Kidney epithelial cell (primary cell): Measurements from ENCODE around the gene CRYBB2. TPM values are rescaled to one million over a fixed set of nuclear protein-coding genes. Genes with fewer than 3 reads are reported as not detected.
"Not testable (repeated sequence)": the region's sequence is repeated elsewhere in the genome, so short reads cannot be mapped to it uniquely, and the experiment has no call there.

Experiments
- DNase-seq: peaks from one replicate; pipeline ENCODE4 v3.0.0-alpha.2; 2010; ENCODE audit warnings: low read depth
- H3K27me3 ChIP-seq: 2 replicates; pipeline ENCODE4 v1.6.0; 2011; ENCODE audit warnings: low read length; ENCODE audit not compliant: control insufficient read depth, insufficient read depth
- H3K36me3 ChIP-seq: 2 replicates; pipeline ENCODE4 v1.5.1; 2011; ENCODE audit warnings: low read length; ENCODE audit not compliant: control insufficient read depth, insufficient read depth
- H3K4me3 ChIP-seq: 2 replicates; pipeline ENCODE4 v1.5.1; 2011; ENCODE audit warnings: low read depth, mild to moderate bottlenecking, control low read depth, low read length
- total RNA-seq: library from RNA; depleted of rRNA; stranded (reverse); fragments of >200 nt; gene quantifications from 2 replicates; pipeline ENCODE4 v1.2.3, GENCODE V29; 2015
- TF ChIP-seq, protein P1 (sequence below): IDR thresholded peaks from 2 replicates; pipeline ENCODE4 v1.5.1; 2011; ENCODE audit warnings: mild to moderate bottlenecking, moderate library complexity, low read length, control low read depth, inconsistent platforms; ENCODE audit not compliant: insufficient read depth, poor library complexity, severe bottlenecking

Gene CRYBB2
- total RNA-seq, 1 donor from 2014 or later, result not detected

- TF ChIP-seq, protein P1, sequence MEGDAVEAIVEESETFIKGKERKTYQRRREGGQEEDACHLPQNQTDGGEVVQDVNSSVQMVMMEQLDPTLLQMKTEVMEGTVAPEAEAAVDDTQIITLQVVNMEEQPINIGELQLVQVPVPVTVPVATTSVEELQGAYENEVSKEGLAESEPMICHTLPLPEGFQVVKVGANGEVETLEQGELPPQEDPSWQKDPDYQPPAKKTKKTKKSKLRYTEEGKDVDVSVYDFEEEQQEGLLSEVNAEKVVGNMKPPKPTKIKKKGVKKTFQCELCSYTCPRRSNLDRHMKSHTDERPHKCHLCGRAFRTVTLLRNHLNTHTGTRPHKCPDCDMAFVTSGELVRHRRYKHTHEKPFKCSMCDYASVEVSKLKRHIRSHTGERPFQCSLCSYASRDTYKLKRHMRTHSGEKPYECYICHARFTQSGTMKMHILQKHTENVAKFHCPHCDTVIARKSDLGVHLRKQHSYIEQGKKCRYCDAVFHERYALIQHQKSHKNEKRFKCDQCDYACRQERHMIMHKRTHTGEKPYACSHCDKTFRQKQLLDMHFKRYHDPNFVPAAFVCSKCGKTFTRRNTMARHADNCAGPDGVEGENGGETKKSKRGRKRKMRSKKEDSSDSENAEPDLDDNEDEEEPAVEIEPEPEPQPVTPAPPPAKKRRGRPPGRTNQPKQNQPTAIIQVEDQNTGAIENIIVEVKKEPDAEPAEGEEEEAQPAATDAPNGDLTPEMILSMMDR, result no peak
These were observed 12.9 kb downstream of the CRYBB2 start for GRCh38 chr22:25232301-25232700.

GRCh38 chr22:25233706-25234105 is 14.3 kb downstream of the CRYBB2 start:
- H3K36me3 ChIP-seq, H3K4me3 ChIP-seq, H3K27me3 ChIP-seq, DNase-seq: not testable (repeated sequence)

More at GRCh38 chr22:25232301-25232700, 12.9 kb downstream of the CRYBB2 start:
- Histone ChIP-seq H3K36me3 (no peaks in the 10 kb centered on the region), H3K27me3 (peaks cover 5% of the 10 kb centered on the region), H3K4me3 (no peak overlapping the region)
- DNase-seq, result no peak

GRCh38 chr22:25235547-25236290 is 16.3 kb downstream of the CRYBB2 start:
- peak; percentile 14 for DNase-seq
- TF ChIP-seq, protein P1, result peak; percentile 80
- no peaks in the 10 kb centered on the region for H3K36me3 ChIP-seq
- H3K27me3 ChIP-seq, result peaks cover 5% of the 10 kb centered on the region
- H3K4me3 ChIP-seq, result no peak overlapping the region

DNA sequence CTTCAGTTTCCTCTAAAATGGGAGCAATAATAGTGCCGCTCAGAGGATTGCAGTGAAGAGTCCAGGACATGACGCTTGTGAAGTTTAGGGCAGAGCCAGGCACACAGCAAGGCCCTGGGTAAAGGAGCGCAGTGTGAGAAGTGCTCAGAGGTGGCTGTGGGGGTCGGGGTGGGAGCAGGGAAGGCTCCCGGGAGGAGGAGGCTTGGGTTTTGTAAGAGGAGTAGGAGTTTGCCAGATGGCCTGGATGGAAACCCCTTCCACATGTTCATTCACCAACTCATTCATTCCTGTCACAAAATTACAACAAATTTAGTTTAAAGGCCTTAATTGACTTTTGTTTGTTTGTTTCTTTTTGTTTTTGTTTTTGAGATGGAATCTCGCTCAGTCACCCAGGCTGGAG is 17.0 kb downstream of the CRYBB2 start:
- DNase-seq, result no peak
- H3K4me3 ChIP-seq, result no peak overlapping the region

DNA sequence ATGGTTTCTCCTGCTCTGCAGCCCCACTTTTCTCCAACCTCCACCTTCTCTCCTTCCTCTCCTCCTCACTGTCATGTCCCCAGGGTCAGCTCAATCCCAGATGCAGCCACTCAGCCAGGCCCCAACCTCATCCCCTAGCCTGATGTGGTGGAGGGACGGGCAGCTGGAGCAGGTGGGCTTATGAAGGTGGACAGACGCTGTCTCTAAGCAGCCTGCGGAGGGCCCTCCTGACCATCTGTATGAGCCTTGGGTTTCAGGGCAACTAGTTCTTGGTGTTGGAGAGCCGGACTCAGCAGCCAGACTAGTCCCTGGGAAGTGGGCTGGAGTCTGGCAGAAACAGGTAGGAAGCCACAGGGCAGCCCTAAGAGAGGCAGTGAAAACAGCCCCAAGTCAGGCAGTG is 18.1 kb downstream of the CRYBB2 start:
- Histone ChIP-seq H3K36me3 (no peaks in the 10 kb centered on the region), H3K27me3 (peaks cover 5% of the 10 kb centered on the region), H3K4me3 (no peak overlapping the region)
- TF ChIP-seq, protein P1, result no peak
- DNase-seq, result no peak

More for the DNA sequence above, 17.0 kb downstream of the CRYBB2 start:
- TF ChIP-seq, protein P1, result no peak
- peaks cover 5% of the 10 kb centered on the region for H3K27me3 ChIP-seq
- no peaks in the 10 kb centered on the region for H3K36me3 ChIP-seq

GRCh38 chr22:25238058-25238457 is 18.6 kb downstream of the CRYBB2 start:
- not testable (repeated sequence) for H3K36me3 ChIP-seq, H3K27me3 ChIP-seq, DNase-seq, H3K4me3 ChIP-seq

DNA sequence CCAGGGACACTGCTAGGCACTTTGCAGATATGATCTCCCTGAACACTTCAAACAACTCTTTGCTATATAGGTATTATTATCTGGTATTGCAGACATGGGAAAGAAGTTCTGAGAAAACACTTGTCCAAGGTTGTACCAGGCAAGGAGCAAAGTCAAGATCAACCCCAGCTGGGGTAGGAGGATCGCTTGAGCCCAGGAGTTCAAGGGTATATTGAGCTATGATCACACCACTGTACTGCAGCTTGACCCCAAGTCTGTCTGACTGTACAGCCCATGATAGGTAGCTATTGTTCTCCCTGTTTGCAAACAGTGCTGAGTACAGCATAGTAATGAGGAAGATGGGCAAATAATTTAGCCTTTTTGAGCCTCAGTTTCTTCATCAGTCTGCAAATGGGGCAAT is 35.7 kb downstream of the CRYBB2 start:
- not testable (repeated sequence) for H3K36me3 ChIP-seq, H3K27me3 ChIP-seq, DNase-seq, H3K4me3 ChIP-seq

DNA sequence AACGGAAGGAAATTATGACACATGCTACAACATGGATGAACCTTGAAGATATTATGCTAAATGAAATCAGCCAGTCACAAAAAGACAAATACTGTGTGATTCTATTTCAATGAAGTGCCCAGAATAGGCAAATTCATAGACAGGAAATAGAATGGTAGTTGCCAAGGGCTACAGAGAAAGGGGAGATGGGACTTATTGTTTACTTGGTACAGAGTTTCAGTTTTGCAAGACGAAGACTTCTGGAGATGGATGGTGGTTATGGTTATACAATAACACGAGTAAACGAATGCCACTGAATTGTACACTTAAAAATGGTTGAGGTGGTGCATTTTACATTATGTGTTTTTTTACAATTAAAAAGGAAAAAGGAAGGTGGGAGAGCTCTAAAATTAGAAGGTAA is 48.1 kb downstream of the CRYBB2 start:
- not testable (repeated sequence) for H3K36me3 ChIP-seq, H3K4me3 ChIP-seq, H3K27me3 ChIP-seq, DNase-seq

DNA sequence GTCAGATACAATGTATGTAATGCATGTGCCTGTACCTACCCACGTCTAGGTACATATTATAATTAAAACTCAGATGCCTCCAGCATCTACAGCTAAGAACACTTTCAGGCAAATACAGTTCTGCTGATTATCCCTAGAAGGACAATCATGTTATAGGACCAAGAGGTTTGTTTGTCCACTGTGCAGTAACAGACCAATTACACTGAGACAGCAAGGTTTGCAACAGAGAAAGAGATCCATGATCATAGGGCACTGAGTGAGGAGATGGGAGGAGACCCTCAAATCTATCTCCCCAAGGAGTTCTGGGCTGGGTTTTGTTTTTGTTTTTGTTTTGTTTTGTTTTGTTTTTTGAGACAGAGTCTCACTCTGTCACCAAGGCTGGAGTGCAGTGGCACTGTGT is 49.5 kb downstream of the CRYBB2 start:
- H3K36me3 ChIP-seq, H3K27me3 ChIP-seq, DNase-seq, H3K4me3 ChIP-seq: not testable (repeated sequence)

GRCh38 chr22:25270061-25270460 is 50.6 kb downstream of the CRYBB2 start:
- H3K36me3 ChIP-seq, DNase-seq, H3K4me3 ChIP-seq, H3K27me3 ChIP-seq: not testable (repeated sequence)

DNA sequence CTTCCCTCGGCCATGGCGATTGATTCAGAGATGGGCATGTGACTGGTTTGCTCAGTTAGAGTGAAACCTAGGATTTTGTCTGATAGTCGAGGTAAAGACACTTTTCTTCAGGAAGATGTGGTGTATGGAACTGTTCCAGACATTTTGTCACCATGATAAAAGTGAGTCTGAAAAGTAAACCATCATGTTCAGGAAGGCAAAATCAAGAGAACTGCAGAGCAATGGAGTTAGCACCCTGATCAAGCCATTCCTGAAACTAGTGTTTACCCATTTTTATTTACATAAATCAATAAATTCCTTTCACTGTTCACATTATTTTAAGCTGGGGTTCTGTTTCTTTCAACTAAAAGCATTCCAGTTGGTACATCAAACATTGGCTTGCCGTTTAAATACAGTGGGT is 53.8 kb downstream of the CRYBB2 start:
- not testable (repeated sequence) for H3K27me3 ChIP-seq, DNase-seq, H3K4me3 ChIP-seq, H3K36me3 ChIP-seq
